HCT116 (cell line): Measurements from ENCODE around the gene NSG1.

Experiments
- JUND ChIP-seq: IDR thresholded peaks from 2 replicates; pipeline ENCODE4 v1.6.1; 2012
- MAX ChIP-seq: IDR thresholded peaks from 2 replicates; pipeline ENCODE4 v1.6.1; 2012
- POLR2A ChIP-seq: IDR thresholded peaks from 2 replicates; pipeline ENCODE4 v1.7.0; 2011; ENCODE audit warnings: borderline replicate concordance; ENCODE audit not compliant: insufficient read depth, insufficient read length; ENCODE audit errors: extremely low read depth
- RAD21 ChIP-seq: IDR thresholded peaks from 2 replicates; pipeline ENCODE4 v1.6.1; 2012; ENCODE audit warnings: low read depth, mild to moderate bottlenecking
- SIN3A ChIP-seq: IDR thresholded peaks from 2 replicates; pipeline ENCODE4 v1.6.1; 2012; ENCODE audit warnings: low read depth
- SP1 ChIP-seq: IDR thresholded peaks from 2 replicates; pipeline ENCODE4 v1.6.1; 2012; ENCODE audit warnings: low read depth
- YY1 ChIP-seq: IDR thresholded peaks from 2 replicates; pipeline ENCODE4 v1.6.1; 2011; ENCODE audit warnings: low read length, low read depth, moderate library complexity, mild to moderate bottlenecking; ENCODE audit not compliant: insufficient replicate concordance; ENCODE audit errors: extremely low read depth
- ZNF274 ChIP-seq: fragments of 200-500 bp; sonication (Bioruptor generic); IDR thresholded peaks from 2 replicates; pipeline ENCODE4 v1.6.1; 2014; ENCODE audit warnings: mild to moderate bottlenecking, low read depth, low read length, inconsistent platforms
- TF ChIP-seq, protein P1 (sequence below): IDR thresholded peaks from 2 replicates; pipeline ENCODE4 v1.6.1; 2011; ENCODE audit warnings: mild to moderate bottlenecking, low read length, moderate library complexity; ENCODE audit not compliant: insufficient replicate concordance; ENCODE audit errors: extremely low read depth
- TF ChIP-seq, protein P2 (sequence below), 3 experiments: fragments of 200-600 bp in 1 of 3; sonication (generic) in 1 of 3; IDR thresholded peaks in 2 of 3; conservative IDR thresholded peaks in 1 of 3; 2 replicates each; pipeline ENCODE4 v1.5.1; 2012 to 2017; ENCODE audit warnings: low read depth in 2 of 3, low read length in 2 of 3, antibody characterized with exemption in 1 of 3, borderline replicate concordance in 1 of 3, control low read depth in 1 of 3, mild to moderate bottlenecking in 1 of 3, mixed read lengths in 1 of 3, mixed run types in 1 of 3, moderate library complexity in 1 of 3; ENCODE audit not compliant: insufficient read depth in 1 of 3

DNA sequence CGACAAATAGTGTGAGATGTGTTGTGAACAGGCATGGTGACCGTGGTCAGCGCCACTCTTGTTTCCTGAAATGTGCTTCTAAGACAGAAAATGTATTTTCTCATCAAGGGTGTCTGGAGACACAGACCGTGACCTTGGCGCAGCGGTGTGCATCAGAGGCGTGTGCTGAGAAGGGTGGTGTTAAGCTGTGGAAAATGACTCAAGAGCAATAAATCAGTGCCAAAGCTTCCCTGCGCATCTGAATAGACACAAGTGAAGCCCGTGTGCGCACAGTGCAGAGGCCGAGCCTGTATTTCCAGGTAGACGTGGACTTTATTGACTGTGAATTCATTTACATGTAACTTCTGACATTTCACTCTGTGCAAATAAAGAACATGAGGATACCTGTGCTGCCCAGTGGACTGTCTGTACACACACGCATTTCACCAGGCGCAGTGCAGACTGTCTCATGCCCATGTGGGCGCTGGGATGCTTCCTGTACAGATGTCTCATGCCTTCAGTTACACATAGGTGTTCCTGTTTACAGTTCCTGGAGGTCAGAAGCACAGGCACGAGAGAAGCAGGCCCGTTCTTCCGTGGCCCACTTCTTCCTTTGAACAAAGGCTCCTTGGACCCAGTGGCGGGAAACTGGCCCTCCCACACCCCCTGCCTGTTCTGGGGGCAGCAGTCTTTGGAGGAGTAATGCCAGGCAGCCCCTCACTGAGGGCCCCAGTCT lies 31.9 kb downstream of the NSG1 start:
- TF ChIP-seq YY1 (no peak), SP1 (no peak), SIN3A (no peak), RAD21 (no peak), MAX (no peak), POLR2A (no peak), ZNF274 (no peak), JUND (no peak)
- TF ChIP-seq, protein P1, sequence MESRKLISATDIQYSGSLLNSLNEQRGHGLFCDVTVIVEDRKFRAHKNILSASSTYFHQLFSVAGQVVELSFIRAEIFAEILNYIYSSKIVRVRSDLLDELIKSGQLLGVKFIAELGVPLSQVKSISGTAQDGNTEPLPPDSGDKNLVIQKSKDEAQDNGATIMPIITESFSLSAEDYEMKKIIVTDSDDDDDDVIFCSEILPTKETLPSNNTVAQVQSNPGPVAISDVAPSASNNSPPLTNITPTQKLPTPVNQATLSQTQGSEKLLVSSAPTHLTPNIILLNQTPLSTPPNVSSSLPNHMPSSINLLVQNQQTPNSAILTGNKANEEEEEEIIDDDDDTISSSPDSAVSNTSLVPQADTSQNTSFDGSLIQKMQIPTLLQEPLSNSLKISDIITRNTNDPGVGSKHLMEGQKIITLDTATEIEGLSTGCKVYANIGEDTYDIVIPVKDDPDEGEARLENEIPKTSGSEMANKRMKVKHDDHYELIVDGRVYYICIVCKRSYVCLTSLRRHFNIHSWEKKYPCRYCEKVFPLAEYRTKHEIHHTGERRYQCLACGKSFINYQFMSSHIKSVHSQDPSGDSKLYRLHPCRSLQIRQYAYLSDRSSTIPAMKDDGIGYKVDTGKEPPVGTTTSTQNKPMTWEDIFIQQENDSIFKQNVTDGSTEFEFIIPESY, result no peak
- TF ChIP-seq, protein P2, sequence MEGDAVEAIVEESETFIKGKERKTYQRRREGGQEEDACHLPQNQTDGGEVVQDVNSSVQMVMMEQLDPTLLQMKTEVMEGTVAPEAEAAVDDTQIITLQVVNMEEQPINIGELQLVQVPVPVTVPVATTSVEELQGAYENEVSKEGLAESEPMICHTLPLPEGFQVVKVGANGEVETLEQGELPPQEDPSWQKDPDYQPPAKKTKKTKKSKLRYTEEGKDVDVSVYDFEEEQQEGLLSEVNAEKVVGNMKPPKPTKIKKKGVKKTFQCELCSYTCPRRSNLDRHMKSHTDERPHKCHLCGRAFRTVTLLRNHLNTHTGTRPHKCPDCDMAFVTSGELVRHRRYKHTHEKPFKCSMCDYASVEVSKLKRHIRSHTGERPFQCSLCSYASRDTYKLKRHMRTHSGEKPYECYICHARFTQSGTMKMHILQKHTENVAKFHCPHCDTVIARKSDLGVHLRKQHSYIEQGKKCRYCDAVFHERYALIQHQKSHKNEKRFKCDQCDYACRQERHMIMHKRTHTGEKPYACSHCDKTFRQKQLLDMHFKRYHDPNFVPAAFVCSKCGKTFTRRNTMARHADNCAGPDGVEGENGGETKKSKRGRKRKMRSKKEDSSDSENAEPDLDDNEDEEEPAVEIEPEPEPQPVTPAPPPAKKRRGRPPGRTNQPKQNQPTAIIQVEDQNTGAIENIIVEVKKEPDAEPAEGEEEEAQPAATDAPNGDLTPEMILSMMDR (IDR thresholded peaks at IDR 0.05 in 2 of 3, conservative IDR thresholded peaks at IDR 0.05 in 1 of 3; ENCODE audit: borderline replicate concordance in 1 of 3, insufficient read depth in 1 of 3, low read depth in 2 of 3, low read length in 2 of 3), result no peak
